ENCODE results near the gene COL8A1.

- no peak for TF ChIP-seq CTCF (conservative IDR thresholded peaks at IDR 0.05)
- TF ChIP-seq ZFX (IDR thresholded peaks at IDR 0.05), result no peak
These were observed 133.8 kb downstream of the COL8A1 start for GRCh38 chr3:99772171-99772570.

All from C4-2B (cell line).